SK-N-SH treated with all-trans-retinoic acid at 6 μM for 48 hours (cell line): Measurements from ENCODE around the gene GGTA1.
"Not testable (repeated sequence)": the region's sequence is repeated elsewhere in the genome, so short reads cannot be mapped to it uniquely, and the experiment has no call there.

ENCODE experiments used
- ARNTL ChIP-seq: fragments of 450-650 bp; formaldehyde crosslinking; IDR thresholded peaks from 2 replicates; pipeline ENCODE4 v1.5.0; 2020; ENCODE audit warnings: low read depth, mild to moderate bottlenecking, moderate library complexity, borderline replicate concordance
- CSDC2 ChIP-seq: fragments of 250-450 bp; sonication (Bioruptor Pico); IDR thresholded peaks from 2 replicates; pipeline ENCODE4 v1.5.0; 2020; ENCODE audit warnings: mild to moderate bottlenecking, moderate library complexity
- CSRNP3 ChIP-seq: fragments of 250-450 bp; sonication (Bioruptor Pico); IDR thresholded peaks from 2 replicates; pipeline ENCODE4 v1.5.1; 2021; ENCODE audit warnings: mild to moderate bottlenecking, moderate library complexity
- GLIS3 ChIP-seq: fragments of 250-450 bp; sonication (Bioruptor Pico); IDR thresholded peaks from 2 replicates; pipeline ENCODE4 v1.5.0; 2020; ENCODE audit warnings: mild to moderate bottlenecking, moderate library complexity
- ISL1 ChIP-seq: fragments of 250-450 bp; sonication (Bioruptor Pico); IDR thresholded peaks from 2 replicates; pipeline ENCODE4 v2.1.2; 2022; ENCODE audit warnings: mild to moderate bottlenecking, moderate library complexity
- OSR1 ChIP-seq: fragments of 250-450 bp; sonication (Bioruptor Pico); IDR thresholded peaks from 2 replicates; pipeline ENCODE4 v1.8.0; 2022; ENCODE audit warnings: moderate library complexity, mild to moderate bottlenecking, inconsistent platforms
- PATZ1 ChIP-seq: fragments of 250-450 bp; sonication (Bioruptor Pico); IDR thresholded peaks from 2 replicates; pipeline ENCODE4 v1.8.0; 2020; ENCODE audit warnings: mild to moderate bottlenecking, moderate library complexity, borderline replicate concordance
- PPARA ChIP-seq: fragments of 250-450 bp; sonication (Bioruptor Pico); IDR thresholded peaks from 2 replicates; pipeline ENCODE4 v1.5.0; 2020; ENCODE audit warnings: mild to moderate bottlenecking, borderline replicate concordance
- RARB ChIP-seq: fragments of 250-450 bp; sonication (Bioruptor Pico); IDR thresholded peaks from 2 replicates; pipeline ENCODE4 v1.8.0; 2021; ENCODE audit warnings: mild to moderate bottlenecking, moderate library complexity
- TSHZ2 ChIP-seq: fragments of 250-450 bp; sonication (Bioruptor Pico); IDR thresholded peaks from 2 replicates; pipeline ENCODE4 v1.5.0; 2020; ENCODE audit warnings: mild to moderate bottlenecking, moderate library complexity
- ZFP3 ChIP-seq: fragments of 250-450 bp; sonication (Bioruptor Pico); IDR thresholded peaks from 2 replicates; pipeline ENCODE4 v1.5.0; 2020; ENCODE audit warnings: mild to moderate bottlenecking, moderate library complexity

GRCh38 chr9:121437046-121437445 lies 62.6 kb downstream of the GGTA1 start:
- TF ChIP-seq ARNTL (CRISPR knock-in tag); PATZ1; CSRNP3; RARB (CRISPR knock-in tag); ISL1 (CRISPR knock-in tag); TSHZ2 (CRISPR knock-in tag); OSR1 (CRISPR knock-in tag); PPARA; ZFP3 (CRISPR knock-in tag); GLIS3 (CRISPR knock-in tag); CSDC2 (CRISPR knock-in tag): not testable (repeated sequence)
